Liver (tissue), 3 donors: Measurements from ENCODE around the gene AMHR2.

Experiments
- EGR1 ChIP-seq, 2 donors: IDR thresholded peaks; 2 replicates each; pipeline ENCODE4 v1.6.1; 2016 to 2018; ENCODE audit warnings: antibody characterized with exemption in 2 of 2, low read depth in 2 of 2
- FOXA1 ChIP-seq: IDR thresholded peaks from 2 replicates; pipeline ENCODE4 v1.6.1; 2016; ENCODE audit warnings: antibody characterized with exemption
- GABPA ChIP-seq, 2 donors: IDR thresholded peaks in 1 of 2; conservative IDR thresholded peaks in 1 of 2; 2 replicates each; pipeline ENCODE4 v1.6.1; 2016; ENCODE audit warnings: antibody characterized with exemption in 2 of 2, mild to moderate bottlenecking in 1 of 2, moderate library complexity in 1 of 2
- HNF4G ChIP-seq: IDR thresholded peaks from 2 replicates; pipeline ENCODE4 v1.6.1; 2016; ENCODE audit warnings: antibody characterized with exemption
- JUND ChIP-seq, 2 donors: IDR thresholded peaks; 2 replicates each; pipeline ENCODE4 v1.6.1; 2016; ENCODE audit warnings: antibody characterized with exemption in 2 of 2
- NR2F2 ChIP-seq: IDR thresholded peaks from 2 replicates; pipeline ENCODE4 v1.6.1; 2016; ENCODE audit warnings: antibody characterized with exemption
- RAD21 ChIP-seq, 2 donors: IDR thresholded peaks; 2 replicates each; pipeline ENCODE4 v1.6.1; 2016; ENCODE audit warnings: antibody characterized with exemption in 2 of 2, mild to moderate bottlenecking in 2 of 2
- RXRA ChIP-seq, 2 donors: IDR thresholded peaks; 2 replicates each; pipeline ENCODE4 v1.6.1; 2017 to 2018; ENCODE audit warnings: antibody characterized with exemption in 2 of 2, mild to moderate bottlenecking in 1 of 2
- SP1 ChIP-seq: IDR thresholded peaks from 2 replicates; pipeline ENCODE4 v1.6.1; 2018; ENCODE audit warnings: antibody characterized with exemption, mild to moderate bottlenecking
- YY1 ChIP-seq: IDR thresholded peaks from 2 replicates; pipeline ENCODE4 v1.6.1; 2016; ENCODE audit warnings: antibody characterized with exemption, mild to moderate bottlenecking
- ZBTB33 ChIP-seq: IDR thresholded peaks from 2 replicates; pipeline ENCODE4 v1.6.1; 2016; ENCODE audit warnings: antibody characterized with exemption
- TF ChIP-seq, protein P1 (sequence below): fragments of 150-350 bp; IDR thresholded peaks from 2 replicates; pipeline ENCODE4 v1.5.1; 2017; ENCODE audit warnings: improper control_type of control experiment, low read depth, low read length; ENCODE audit not compliant: missing input control
- TF ChIP-seq, protein P2 (sequence below): IDR thresholded peaks from 2 replicates; pipeline ENCODE4 v1.6.1; 2016; ENCODE audit warnings: antibody characterized with exemption, mild to moderate bottlenecking
- TF ChIP-seq, protein P3 (sequence below): IDR thresholded peaks from 2 replicates; pipeline ENCODE4 v1.6.1; 2016; ENCODE audit warnings: antibody characterized with exemption
- donor health status: healthy.
- donor health status: healthy.

DNA sequence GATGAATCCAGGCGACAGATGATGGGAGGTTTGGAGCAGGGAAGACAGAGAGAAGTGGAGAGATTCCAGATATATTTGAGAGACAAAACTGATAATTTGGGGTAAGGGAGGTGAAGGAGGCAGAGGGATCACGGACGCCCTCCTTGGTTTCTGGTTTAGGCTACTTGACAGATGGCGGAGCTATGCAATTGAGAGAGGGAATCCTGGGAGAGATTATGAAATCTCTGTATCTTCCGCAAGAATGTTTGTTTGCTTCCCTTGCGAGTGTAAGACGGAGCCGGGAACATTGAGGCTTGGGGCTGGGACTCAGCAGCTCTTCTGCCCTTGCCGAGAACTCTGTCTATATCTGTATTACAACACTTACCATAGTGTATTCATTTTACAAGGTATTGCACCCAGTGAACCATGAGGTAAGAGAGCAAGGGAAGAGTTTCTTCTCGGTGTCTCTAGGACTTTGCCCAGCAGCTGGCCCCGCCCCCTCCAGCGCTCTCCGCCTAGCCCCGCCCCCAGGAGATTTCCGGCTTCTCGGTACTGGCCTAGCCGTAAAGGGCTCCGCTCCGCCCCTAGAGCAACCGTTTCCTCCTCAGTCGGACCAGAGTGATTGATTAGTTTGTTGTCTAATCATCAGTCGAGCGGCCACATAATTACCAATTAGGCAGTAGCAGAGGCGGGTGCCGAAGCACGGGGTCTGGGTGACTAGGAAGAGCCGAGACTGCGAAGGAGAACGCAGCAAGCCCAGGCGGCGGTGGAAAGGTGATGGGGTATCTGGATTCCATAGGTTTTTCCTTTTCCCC is 17.6 kb downstream of the AMHR2 start, which contains the start of gene PRR13:
- TF ChIP-seq, protein P1, sequence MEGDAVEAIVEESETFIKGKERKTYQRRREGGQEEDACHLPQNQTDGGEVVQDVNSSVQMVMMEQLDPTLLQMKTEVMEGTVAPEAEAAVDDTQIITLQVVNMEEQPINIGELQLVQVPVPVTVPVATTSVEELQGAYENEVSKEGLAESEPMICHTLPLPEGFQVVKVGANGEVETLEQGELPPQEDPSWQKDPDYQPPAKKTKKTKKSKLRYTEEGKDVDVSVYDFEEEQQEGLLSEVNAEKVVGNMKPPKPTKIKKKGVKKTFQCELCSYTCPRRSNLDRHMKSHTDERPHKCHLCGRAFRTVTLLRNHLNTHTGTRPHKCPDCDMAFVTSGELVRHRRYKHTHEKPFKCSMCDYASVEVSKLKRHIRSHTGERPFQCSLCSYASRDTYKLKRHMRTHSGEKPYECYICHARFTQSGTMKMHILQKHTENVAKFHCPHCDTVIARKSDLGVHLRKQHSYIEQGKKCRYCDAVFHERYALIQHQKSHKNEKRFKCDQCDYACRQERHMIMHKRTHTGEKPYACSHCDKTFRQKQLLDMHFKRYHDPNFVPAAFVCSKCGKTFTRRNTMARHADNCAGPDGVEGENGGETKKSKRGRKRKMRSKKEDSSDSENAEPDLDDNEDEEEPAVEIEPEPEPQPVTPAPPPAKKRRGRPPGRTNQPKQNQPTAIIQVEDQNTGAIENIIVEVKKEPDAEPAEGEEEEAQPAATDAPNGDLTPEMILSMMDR: no peak
- TF ChIP-seq, protein P2, sequence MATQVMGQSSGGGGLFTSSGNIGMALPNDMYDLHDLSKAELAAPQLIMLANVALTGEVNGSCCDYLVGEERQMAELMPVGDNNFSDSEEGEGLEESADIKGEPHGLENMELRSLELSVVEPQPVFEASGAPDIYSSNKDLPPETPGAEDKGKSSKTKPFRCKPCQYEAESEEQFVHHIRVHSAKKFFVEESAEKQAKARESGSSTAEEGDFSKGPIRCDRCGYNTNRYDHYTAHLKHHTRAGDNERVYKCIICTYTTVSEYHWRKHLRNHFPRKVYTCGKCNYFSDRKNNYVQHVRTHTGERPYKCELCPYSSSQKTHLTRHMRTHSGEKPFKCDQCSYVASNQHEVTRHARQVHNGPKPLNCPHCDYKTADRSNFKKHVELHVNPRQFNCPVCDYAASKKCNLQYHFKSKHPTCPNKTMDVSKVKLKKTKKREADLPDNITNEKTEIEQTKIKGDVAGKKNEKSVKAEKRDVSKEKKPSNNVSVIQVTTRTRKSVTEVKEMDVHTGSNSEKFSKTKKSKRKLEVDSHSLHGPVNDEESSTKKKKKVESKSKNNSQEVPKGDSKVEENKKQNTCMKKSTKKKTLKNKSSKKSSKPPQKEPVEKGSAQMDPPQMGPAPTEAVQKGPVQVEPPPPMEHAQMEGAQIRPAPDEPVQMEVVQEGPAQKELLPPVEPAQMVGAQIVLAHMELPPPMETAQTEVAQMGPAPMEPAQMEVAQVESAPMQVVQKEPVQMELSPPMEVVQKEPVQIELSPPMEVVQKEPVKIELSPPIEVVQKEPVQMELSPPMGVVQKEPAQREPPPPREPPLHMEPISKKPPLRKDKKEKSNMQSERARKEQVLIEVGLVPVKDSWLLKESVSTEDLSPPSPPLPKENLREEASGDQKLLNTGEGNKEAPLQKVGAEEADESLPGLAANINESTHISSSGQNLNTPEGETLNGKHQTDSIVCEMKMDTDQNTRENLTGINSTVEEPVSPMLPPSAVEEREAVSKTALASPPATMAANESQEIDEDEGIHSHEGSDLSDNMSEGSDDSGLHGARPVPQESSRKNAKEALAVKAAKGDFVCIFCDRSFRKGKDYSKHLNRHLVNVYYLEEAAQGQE: peak; percentile 56
- TF ChIP-seq RAD21 (IDR thresholded peaks at IDR 0.05) (peak in 1 of 2 donors; percentile 7), GABPA (IDR thresholded peaks at IDR 0.05 in 1 of 2, conservative IDR thresholded peaks at IDR 0.05 in 1 of 2) (peak; percentile 54 to 81), ZBTB33 (no peak), EGR1 (IDR thresholded peaks at IDR 0.05; ENCODE audit: low read depth in 2 of 2) (no peak), YY1 (peak; percentile 84), SP1 (peak; percentile 78), RXRA (IDR thresholded peaks at IDR 0.05) (peak; percentile 36 to 40), FOXA1 (no peak), NR2F2 (no peak), HNF4G (peak; percentile 68), JUND (IDR thresholded peaks at IDR 0.05) (peak in 1 of 2 donors; percentile 33)
- TF ChIP-seq, protein P3, sequence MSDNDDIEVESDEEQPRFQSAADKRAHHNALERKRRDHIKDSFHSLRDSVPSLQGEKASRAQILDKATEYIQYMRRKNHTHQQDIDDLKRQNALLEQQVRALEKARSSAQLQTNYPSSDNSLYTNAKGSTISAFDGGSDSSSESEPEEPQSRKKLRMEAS: peak; percentile 26
